Measurements from ENCODE around the gene ADCK2.

GRCh38 chr7:140679186-140679585, 6.4 kb downstream of the ADCK2 start:
- TF ChIP-seq CTCF (optimal IDR thresholded peaks at IDR 0.05 in 1 of 3, IDR thresholded peaks at IDR 0.05 in 1 of 3, conservative IDR thresholded peaks at IDR 0.05 in 1 of 3; ENCODE audit: extremely low read depth in 1 of 3, insufficient read depth in 2 of 3, low read length in 3 of 3) (no peak), EZH2 (IDR thresholded peaks at IDR 0.05; ENCODE audit: low read length) (no peak)

Data from keratinocyte (primary cell).